Naive B cell (primary cell): ENCODE results near the gene FCHO1. TPM values are rescaled to one million over a fixed set of nuclear protein-coding genes. Genes with fewer than 3 reads are reported as not detected.

ENCODE experiments used
- ATAC-seq, 2 donors: fragments of 150-1000 bp; cut with Tn5 transposase; 2 replicates each; pipeline ENCODE4 v1.10.0; 2021; ENCODE audit warnings: low read depth in 2 of 2, mild to moderate bottlenecking in 2 of 2, moderate library complexity in 2 of 2
- DNase-seq: peaks from one replicate; pipeline ENCODE4 v3.0.0; 2022
- H3K27ac Mint-ChIP-seq, 6 donors: one replicate each; pipeline ENCODE4 v1.8.0; 2020 to 2022; ENCODE audit warnings: mild to moderate bottlenecking in 6 of 6, mixed read lengths in 6 of 6, moderate library complexity in 5 of 6, inconsistent platforms in 2 of 6
- H3K27me3 Mint-ChIP-seq, 3 donors: one replicate each; pipeline ENCODE4 v1.8.0; 2021 to 2022; ENCODE audit warnings: mixed read lengths in 3 of 3, mild to moderate bottlenecking in 1 of 3
- H3K36me3 Mint-ChIP-seq, 2 donors: one replicate each; pipeline ENCODE4 v1.8.0; 2020 to 2022; ENCODE audit warnings: mixed read lengths in 2 of 2, inconsistent platforms in 1 of 2, mild to moderate bottlenecking in 1 of 2
- H3K4me1 Mint-ChIP-seq, 3 donors: one replicate each; pipeline ENCODE4 v1.8.0; 2020 to 2022; ENCODE audit warnings: mixed read lengths in 3 of 3, inconsistent platforms in 1 of 3, mild to moderate bottlenecking in 1 of 3, moderate library complexity in 1 of 3
- H3K4me3 Mint-ChIP-seq, 8 donors: one replicate each; pipeline ENCODE4 v1.8.0; 2020 to 2022; ENCODE audit warnings: mild to moderate bottlenecking in 8 of 8, mixed read lengths in 8 of 8, moderate library complexity in 8 of 8, inconsistent platforms in 2 of 8
- H3K9me3 Mint-ChIP-seq, 7 donors: one replicate each; pipeline ENCODE4 v1.8.0; 2020 to 2022; ENCODE audit warnings: mixed read lengths in 7 of 7, mild to moderate bottlenecking in 5 of 7, inconsistent platforms in 2 of 7, moderate library complexity in 1 of 7
- polyA plus RNA-seq, 6 donors: library from polyadenylated mRNA; unstranded; fragments of 300-500 nt; fragmentation: Illumina TruSeq; gene quantifications; one replicate each; pipeline ENCODE4 v1.2.3, GENCODE V29; 2021; ENCODE audit warnings: low read depth in 6 of 6

FCHO1 gene
- 10 to 100 TPM; 10.1 to 52.1 (median 25.2) TPM for polyA plus RNA-seq

- H3K4me3 Mint-ChIP-seq = peak within 1 kb of the TSS; percentile 84 to 98 (median 94)
- no peaks in the 10 kb centered on the region for H3K27me3 Mint-ChIP-seq
- peak; percentile 65 for ATAC-seq
These were observed at the start of gene FCHO1 for GRCh38 chr19:17751103-17751911. Gene FCHO1, plus strand, starts transcription at chr19:17751477. Its CDS starts 3,688 bp downstream, at chr19:17755165.

GRCh38 chr19:17703824-17704463, 47.3 kb upstream of the FCHO1 start:
- H3K4me1 Mint-ChIP-seq = peaks cover 2 to 6% (median 3%) of the 10 kb centered on the region in 3 donors
- H3K36me3 Mint-ChIP-seq = no peaks in the 10 kb centered on the region
- H3K4me3 Mint-ChIP-seq = no peak overlapping the region
- no peak overlapping the region for H3K27ac Mint-ChIP-seq
- DNase-seq (peak; percentile 70), ATAC-seq (peak; percentile 93 to 95)
- peaks cover 0 to 20% (median 10%) of the 10 kb centered on the region in 3 donors for H3K27me3 Mint-ChIP-seq
- no peaks in the 10 kb centered on the region for H3K9me3 Mint-ChIP-seq

More at GRCh38 chr19:17751103-17751911, at the start of gene FCHO1:
- Mint-ChIP-seq H3K9me3 (no peaks in the 10 kb centered on the region), H3K27ac (peak within 1 kb of the TSS; percentile 96 to 100 (median 98)), H3K36me3 (peaks cover 6 to 11% of the 10 kb centered on the region in 2 donors), H3K4me1 (peaks cover 55 to 88% (median 77%) of the 10 kb centered on the region in 3 donors)
- peak; percentile 93 for DNase-seq

GRCh38 chr19:17706750-17707181, 44.5 kb upstream of the FCHO1 start:
- Mint-ChIP-seq H3K27me3 (peaks cover 0 to 2% (median 0%) of the 10 kb centered on the region in 3 donors), H3K4me1 (peaks cover 2 to 6% (median 3%) of the 10 kb centered on the region in 3 donors), H3K4me3 (no peak overlapping the region), H3K27ac (peak overlapping the region in 2 of 6 donors; percentile 72 to 79), H3K9me3 (no peaks in the 10 kb centered on the region), H3K36me3 (no peaks in the 10 kb centered on the region)
- ATAC-seq (no peak), DNase-seq (no peak)

- peaks cover 0 to 2% (median 2%) of the 10 kb centered on the region in 3 donors for H3K4me1 Mint-ChIP-seq
- H3K4me3 Mint-ChIP-seq = no peak overlapping the region
- no peaks in the 10 kb centered on the region for H3K27me3 Mint-ChIP-seq
- H3K36me3 Mint-ChIP-seq = no peaks in the 10 kb centered on the region
- DNase-seq (no peak), ATAC-seq (no peak)
- no peaks in the 10 kb centered on the region for H3K9me3 Mint-ChIP-seq
- no peak overlapping the region for H3K27ac Mint-ChIP-seq
These were observed 39.4 kb upstream of the FCHO1 start for GRCh38 chr19:17711851-17712250.

GRCh38 chr19:17716309-17716929, 34.9 kb upstream of the FCHO1 start:
- peak overlapping the region in 2 of 8 donors; percentile 74 to 89 for H3K4me3 Mint-ChIP-seq
- no peak for ATAC-seq
- no peaks in the 10 kb centered on the region for H3K9me3 Mint-ChIP-seq
- H3K36me3 Mint-ChIP-seq = no peaks in the 10 kb centered on the region
- H3K27ac Mint-ChIP-seq = no peak overlapping the region
- peaks cover 30 to 39% (median 34%) of the 10 kb centered on the region in 3 donors for H3K4me1 Mint-ChIP-seq
- no peak for DNase-seq
- no peaks in the 10 kb centered on the region for H3K27me3 Mint-ChIP-seq

GRCh38 chr19:17718550-17718946, 32.7 kb upstream of the FCHO1 start:
- Mint-ChIP-seq H3K9me3 (no peaks in the 10 kb centered on the region), H3K4me3 (peak overlapping the region; percentile 86 to 95 (median 90)), H3K4me1 (peaks cover 37 to 54% (median 47%) of the 10 kb centered on the region in 3 donors), H3K27ac (peak overlapping the region in 5 of 6 donors; percentile 71 to 93 (median 87)), H3K36me3 (no peaks in the 10 kb centered on the region), H3K27me3 (no peaks in the 10 kb centered on the region)
- no peak for DNase-seq
- no peak for ATAC-seq

GRCh38 chr19:17718947-17719711, 32.1 kb upstream of the FCHO1 start, which contains the start of gene MAP1S:
Gene MAP1S, plus strand, starts transcription at chr19:17719480. Its CDS starts 23 bp downstream, at chr19:17719503.
- peak within 1 kb of the TSS in 5 of 6 donors; percentile 71 to 97 (median 92) for H3K27ac Mint-ChIP-seq
- peaks cover 37 to 55% (median 48%) of the 10 kb centered on the region in 3 donors for H3K4me1 Mint-ChIP-seq
- peaks cover 0 to 3% of the 10 kb centered on the region in 2 donors for H3K36me3 Mint-ChIP-seq
- no peaks in the 10 kb centered on the region for H3K9me3 Mint-ChIP-seq
- peak within 1 kb of the TSS; percentile 89 to 95 (median 94) for H3K4me3 Mint-ChIP-seq
- H3K27me3 Mint-ChIP-seq = no peaks in the 10 kb centered on the region
- DNase-seq (peak; percentile 60), ATAC-seq (peak; percentile 89 to 94)

GRCh38 chr19:17719730-17720400, 31.4 kb upstream of the FCHO1 start:
- H3K27me3 Mint-ChIP-seq = no peaks in the 10 kb centered on the region
- peak overlapping the region; percentile 89 to 95 (median 93) for H3K4me3 Mint-ChIP-seq
- peak overlapping the region in 3 of 6 donors; percentile 83 to 97 (median 94) for H3K27ac Mint-ChIP-seq
- no peaks in the 10 kb centered on the region for H3K9me3 Mint-ChIP-seq
- ATAC-seq (peak; percentile 30 to 33), DNase-seq (no peak)
- H3K4me1 Mint-ChIP-seq = peaks cover 41 to 60% (median 55%) of the 10 kb centered on the region in 3 donors
- H3K36me3 Mint-ChIP-seq = peaks cover 0 to 8% of the 10 kb centered on the region in 2 donors

- Mint-ChIP-seq H3K4me3 (peak overlapping the region; percentile 89 to 95 (median 93)), H3K4me1 (peaks cover 44 to 60% (median 59%) of the 10 kb centered on the region in 3 donors), H3K27me3 (no peaks in the 10 kb centered on the region), H3K27ac (peak overlapping the region in 4 of 6 donors; percentile 83 to 97 (median 91)), H3K9me3 (no peaks in the 10 kb centered on the region), H3K36me3 (peaks cover 0 to 14% of the 10 kb centered on the region in 2 donors)
- ATAC-seq = no peak
- no peak for DNase-seq
These were observed 30.8 kb upstream of the FCHO1 start for GRCh38 chr19:17720440-17720839.

- Mint-ChIP-seq H3K27me3 (no peaks in the 10 kb centered on the region), H3K27ac (peak overlapping the region in 4 of 6 donors; percentile 52 to 83 (median 68)), H3K4me3 (peak overlapping the region; percentile 89 to 95 (median 93)), H3K9me3 (no peaks in the 10 kb centered on the region), H3K4me1 (peaks cover 45 to 64% (median 60%) of the 10 kb centered on the region in 3 donors), H3K36me3 (peaks cover 0 to 16% of the 10 kb centered on the region in 2 donors)
- ATAC-seq (no peak), DNase-seq (no peak)
These were observed 30.1 kb upstream of the FCHO1 start for GRCh38 chr19:17721111-17721628.

- H3K9me3 Mint-ChIP-seq = no peaks in the 10 kb centered on the region
- peaks cover 45 to 62% (median 58%) of the 10 kb centered on the region in 3 donors for H3K4me1 Mint-ChIP-seq
- peak overlapping the region; percentile 89 to 95 (median 93) for H3K4me3 Mint-ChIP-seq
- H3K27me3 Mint-ChIP-seq = no peaks in the 10 kb centered on the region
- H3K27ac Mint-ChIP-seq = peak overlapping the region in 4 of 6 donors; percentile 44 to 83 (median 71)
- ATAC-seq (no peak), DNase-seq (no peak)
- H3K36me3 Mint-ChIP-seq = peaks cover 0 to 16% of the 10 kb centered on the region in 2 donors
These were observed 29.5 kb upstream of the FCHO1 start for GRCh38 chr19:17721821-17722220.
